ENCODE results near the gene PRIMA1. TPM values are rescaled to one million over a fixed set of nuclear protein-coding genes. Genes with fewer than 3 reads are reported as not detected.

Gene PRIMA1
- total RNA-seq, 1 donor from 2014 or later, result not detected

DNA sequence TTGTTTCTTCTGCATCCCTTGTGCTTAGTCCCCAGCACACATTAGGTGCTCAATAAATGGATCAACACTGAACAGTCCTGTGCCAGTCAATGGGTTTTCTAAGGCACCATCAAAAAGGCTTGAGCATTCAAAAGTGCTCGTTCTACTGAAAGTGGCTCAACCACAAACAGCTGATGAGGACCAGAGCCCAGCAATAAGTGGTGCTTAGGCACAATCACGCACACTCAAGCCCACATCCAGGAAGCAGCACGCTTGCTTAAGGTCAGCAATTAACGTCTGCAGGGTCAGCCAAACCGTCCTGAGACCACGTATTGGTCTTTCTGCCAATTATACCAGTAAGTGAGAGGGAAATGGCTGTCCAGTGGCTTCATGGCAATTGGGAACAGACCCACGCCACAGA lies 56.5 kb downstream of the PRIMA1 start:
- H3K27ac Mint-ChIP-seq, result no peak overlapping the region

GRCh38 chr14:93729993-93730392 lies 58.3 kb downstream of the PRIMA1 start:
- no peak for DNase-seq (ENCODE audit: low spot score)
- intact Hi-C loops (cut with micrococcal nuclease), result no loop called here
- Mint-ChIP-seq H3K4me3 (no peak overlapping the region), H3K9me3 (no peaks in the 10 kb centered on the region), H3K4me1 (ENCODE audit: low read depth) (no peaks in the 10 kb centered on the region), H3K36me3 (ENCODE audit: low read depth) (no peaks in the 10 kb centered on the region), H3K27me3 (ENCODE audit: insufficient read depth) (no peaks in the 10 kb centered on the region), H3K27ac (no peak overlapping the region)

More for the DNA sequence above, 56.5 kb downstream of the PRIMA1 start:
- H3K4me3 Mint-ChIP-seq, result no peak overlapping the region
- no peaks in the 10 kb centered on the region for H3K9me3 Mint-ChIP-seq
- no peaks in the 10 kb centered on the region for H3K4me1 Mint-ChIP-seq (ENCODE audit: low read depth)
- DNase-seq (ENCODE audit: low spot score), result no peak
- H3K36me3 Mint-ChIP-seq (ENCODE audit: low read depth), result no peaks in the 10 kb centered on the region
- H3K27me3 Mint-ChIP-seq (ENCODE audit: insufficient read depth), result no peaks in the 10 kb centered on the region
- intact Hi-C loops (cut with micrococcal nuclease), result no loop called here

- intact Hi-C loops (cut with micrococcal nuclease), result no loop called here
- H3K36me3 Mint-ChIP-seq (ENCODE audit: low read depth), result no peaks in the 10 kb centered on the region
- H3K4me1 Mint-ChIP-seq (ENCODE audit: low read depth), result no peaks in the 10 kb centered on the region
- no peak for DNase-seq (ENCODE audit: low spot score)
- no peaks in the 10 kb centered on the region for H3K9me3 Mint-ChIP-seq
- H3K27ac Mint-ChIP-seq, result no peak overlapping the region
- H3K27me3 Mint-ChIP-seq (ENCODE audit: insufficient read depth), result no peaks in the 10 kb centered on the region
- no peak overlapping the region for H3K4me3 Mint-ChIP-seq
Observed at GRCh38 chr14:93728651-93729016, 59.7 kb downstream of the PRIMA1 start.

- intact Hi-C loops (cut with micrococcal nuclease), result no loop called here
- H3K27me3 Mint-ChIP-seq (ENCODE audit: insufficient read depth), result no peaks in the 10 kb centered on the region
- no peaks in the 10 kb centered on the region for H3K36me3 Mint-ChIP-seq (ENCODE audit: low read depth)
- no peaks in the 10 kb centered on the region for H3K9me3 Mint-ChIP-seq
- H3K27ac Mint-ChIP-seq, result no peak overlapping the region
- no peaks in the 10 kb centered on the region for H3K4me1 Mint-ChIP-seq (ENCODE audit: low read depth)
- no peak for DNase-seq (ENCODE audit: low spot score)
- no peak overlapping the region for H3K4me3 Mint-ChIP-seq
Observed at GRCh38 chr14:93727917-93728650, 60.2 kb downstream of the PRIMA1 start.

- no peaks in the 10 kb centered on the region for H3K4me1 Mint-ChIP-seq (ENCODE audit: low read depth)
- no peak for DNase-seq (ENCODE audit: low spot score)
- intact Hi-C loops (cut with micrococcal nuclease), result no loop called here
- no peak overlapping the region for H3K27ac Mint-ChIP-seq
- H3K27me3 Mint-ChIP-seq (ENCODE audit: insufficient read depth), result no peaks in the 10 kb centered on the region
- no peaks in the 10 kb centered on the region for H3K9me3 Mint-ChIP-seq
- no peaks in the 10 kb centered on the region for H3K36me3 Mint-ChIP-seq (ENCODE audit: low read depth)
- H3K4me3 Mint-ChIP-seq, result no peak overlapping the region
Observed at GRCh38 chr14:93727039-93727740, 61.1 kb downstream of the PRIMA1 start.

- DNase-seq (ENCODE audit: low spot score), result no peak
- H3K4me1 Mint-ChIP-seq (ENCODE audit: low read depth), result no peaks in the 10 kb centered on the region
- intact Hi-C loops (cut with micrococcal nuclease), result no loop called here
- no peak overlapping the region for H3K4me3 Mint-ChIP-seq
- no peak overlapping the region for H3K27ac Mint-ChIP-seq
- no peaks in the 10 kb centered on the region for H3K27me3 Mint-ChIP-seq (ENCODE audit: insufficient read depth)
- H3K36me3 Mint-ChIP-seq (ENCODE audit: low read depth), result no peaks in the 10 kb centered on the region
- no peaks in the 10 kb centered on the region for H3K9me3 Mint-ChIP-seq
Observed at GRCh38 chr14:93725993-93726392, 62.3 kb downstream of the PRIMA1 start.

- no peak for DNase-seq (ENCODE audit: low spot score)
- Mint-ChIP-seq H3K27me3 (ENCODE audit: insufficient read depth) (no peaks in the 10 kb centered on the region), H3K4me3 (no peak overlapping the region), H3K36me3 (ENCODE audit: low read depth) (no peaks in the 10 kb centered on the region), H3K27ac (no peak overlapping the region), H3K4me1 (ENCODE audit: low read depth) (no peaks in the 10 kb centered on the region), H3K9me3 (no peaks in the 10 kb centered on the region)
- intact Hi-C loops (cut with micrococcal nuclease), result no loop called here
Observed at GRCh38 chr14:93725002-93725582, 63.2 kb downstream of the PRIMA1 start.

- intact Hi-C loops (cut with micrococcal nuclease), result no loop called here
Observed at GRCh38 chr14:93723001-93723400, 65.3 kb downstream of the PRIMA1 start.

DNA sequence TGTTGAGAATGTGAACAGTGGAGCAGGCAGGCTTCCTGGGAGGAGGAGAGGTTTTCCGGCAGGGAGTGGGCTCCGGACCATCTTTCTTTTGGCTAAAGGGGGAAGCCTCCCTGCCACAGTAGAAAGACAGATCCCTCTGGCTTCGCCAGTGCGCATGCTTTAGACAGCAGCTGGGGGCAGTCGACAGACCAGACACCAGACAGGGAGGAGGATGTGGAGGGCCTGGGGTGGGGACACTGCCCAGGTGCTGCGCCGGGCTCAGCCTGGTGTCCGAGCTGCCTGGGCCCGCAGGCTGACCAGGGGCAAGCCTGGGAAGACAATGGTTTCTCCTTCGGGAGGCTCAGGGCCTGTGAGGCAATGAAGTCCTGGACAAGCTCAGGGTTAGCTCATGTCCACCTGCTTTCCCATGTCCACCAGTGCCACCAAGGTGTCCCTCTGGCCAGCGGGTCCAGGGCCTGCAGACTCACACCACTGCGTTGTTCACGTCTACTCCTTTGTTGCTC lies 67.3 kb downstream of the PRIMA1 start:
- no peak for DNase-seq (ENCODE audit: low spot score)
- Mint-ChIP-seq H3K4me3 (no peak overlapping the region), H3K36me3 (ENCODE audit: low read depth) (no peaks in the 10 kb centered on the region), H3K27me3 (ENCODE audit: insufficient read depth) (no peaks in the 10 kb centered on the region), H3K27ac (no peak overlapping the region), H3K4me1 (ENCODE audit: low read depth) (no peaks in the 10 kb centered on the region), H3K9me3 (no peaks in the 10 kb centered on the region)
- intact Hi-C loops (cut with micrococcal nuclease), result no loop called here

More at GRCh38 chr14:93723001-93723400, 65.3 kb downstream of the PRIMA1 start:
- no peak for DNase-seq (ENCODE audit: low spot score)
- H3K4me3 Mint-ChIP-seq, result no peak overlapping the region
- no peak overlapping the region for H3K27ac Mint-ChIP-seq
- no peaks in the 10 kb centered on the region for H3K36me3 Mint-ChIP-seq (ENCODE audit: low read depth)
- H3K4me1 Mint-ChIP-seq (ENCODE audit: low read depth), result no peaks in the 10 kb centered on the region
- no peaks in the 10 kb centered on the region for H3K27me3 Mint-ChIP-seq (ENCODE audit: insufficient read depth)
- no peaks in the 10 kb centered on the region for H3K9me3 Mint-ChIP-seq

DNA sequence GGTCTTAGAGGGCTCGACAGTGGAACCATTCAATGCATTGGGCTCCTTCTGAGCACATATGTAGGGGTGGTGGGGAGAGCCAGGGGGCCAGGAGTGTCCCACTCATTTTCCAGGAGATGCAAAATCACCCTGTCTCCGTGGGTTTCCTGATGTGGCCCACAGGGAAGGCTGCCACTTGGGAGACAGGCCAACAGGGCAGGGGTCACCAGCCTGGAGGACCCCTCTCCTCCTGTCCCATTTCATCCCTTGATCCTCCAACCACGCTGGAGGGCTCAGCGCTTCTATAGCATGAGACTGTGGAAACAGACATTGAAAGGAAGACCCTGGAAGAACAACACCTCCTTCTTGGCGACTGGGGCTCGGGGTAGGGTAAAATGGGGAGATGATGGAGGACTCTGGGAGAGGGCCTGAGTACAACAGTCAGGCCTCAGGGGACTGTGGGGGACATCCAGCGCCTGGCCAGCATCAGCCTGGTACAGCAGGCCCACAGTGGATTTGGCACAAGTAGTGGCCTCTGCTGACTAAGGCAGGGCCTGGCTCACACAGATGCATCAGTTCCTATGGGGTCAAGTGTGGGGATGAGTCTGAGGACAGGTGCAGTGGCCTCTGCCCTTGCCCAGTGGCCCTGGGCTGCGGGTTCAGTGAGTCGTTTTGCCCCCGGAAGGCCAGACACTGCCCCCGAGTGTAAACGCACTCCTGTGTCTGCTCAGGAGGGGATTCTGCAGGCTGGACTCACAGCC lies 68.0 kb downstream of the PRIMA1 start:
- no peaks in the 10 kb centered on the region for H3K9me3 Mint-ChIP-seq
- H3K4me1 Mint-ChIP-seq (ENCODE audit: low read depth), result no peaks in the 10 kb centered on the region
- no peaks in the 10 kb centered on the region for H3K36me3 Mint-ChIP-seq (ENCODE audit: low read depth)
- intact Hi-C loops (cut with micrococcal nuclease), result no loop called here
- no peak overlapping the region for H3K4me3 Mint-ChIP-seq
- no peaks in the 10 kb centered on the region for H3K27me3 Mint-ChIP-seq (ENCODE audit: insufficient read depth)
- DNase-seq (ENCODE audit: low spot score), result no peak
- H3K27ac Mint-ChIP-seq, result no peak overlapping the region

DNA sequence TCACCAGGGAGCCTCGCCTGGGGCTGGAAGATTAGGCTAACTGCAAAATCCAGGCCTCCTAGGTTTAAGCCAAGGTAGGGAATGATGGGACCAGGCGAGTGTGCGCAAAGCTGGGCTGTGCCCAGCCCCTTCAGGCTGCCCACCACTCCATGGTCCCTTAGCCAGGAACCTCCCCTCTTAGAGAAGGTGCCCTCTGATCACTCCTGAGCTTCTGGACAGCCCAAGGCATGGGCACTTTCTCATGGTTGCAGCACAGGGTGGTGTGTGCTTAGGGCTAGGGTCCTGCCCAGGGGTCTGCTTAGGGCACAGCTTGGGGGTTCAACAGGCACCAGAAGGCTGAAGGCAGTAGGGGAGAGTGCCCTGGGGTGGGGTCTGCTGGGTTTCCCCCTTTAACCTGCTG lies 69.0 kb downstream of the PRIMA1 start:
- Mint-ChIP-seq H3K4me1 (ENCODE audit: low read depth) (no peaks in the 10 kb centered on the region), H3K4me3 (no peak overlapping the region), H3K9me3 (no peaks in the 10 kb centered on the region), H3K27ac (no peak overlapping the region), H3K27me3 (ENCODE audit: insufficient read depth) (no peaks in the 10 kb centered on the region), H3K36me3 (ENCODE audit: low read depth) (no peaks in the 10 kb centered on the region)
- intact Hi-C loops (cut with micrococcal nuclease), result no loop called here
- no peak for DNase-seq (ENCODE audit: low spot score)

- Mint-ChIP-seq H3K27me3 (ENCODE audit: insufficient read depth) (no peaks in the 10 kb centered on the region), H3K9me3 (no peaks in the 10 kb centered on the region), H3K36me3 (ENCODE audit: low read depth) (no peaks in the 10 kb centered on the region)
Observed at GRCh38 chr14:93717668-93718320, 70.5 kb downstream of the PRIMA1 start.

More at GRCh38 chr14:93717668-93718320, 70.5 kb downstream of the PRIMA1 start:
- Mint-ChIP-seq H3K27ac (no peak overlapping the region), H3K4me1 (ENCODE audit: low read depth) (no peaks in the 10 kb centered on the region), H3K4me3 (no peak overlapping the region)
- intact Hi-C loops (cut with micrococcal nuclease), result no loop called here
- DNase-seq (ENCODE audit: low spot score), result no peak

All from activated T-helper 1 cell treated with anti-CD3 and anti-CD28 coated beads, Interleukin-12 subunit alpha, Interleukin-12 subunit beta, Interleukin-2, Interleukin-4 antibody, amounts not matched to agents 30 ng/mL and 10 ng/mL and 1 ng/mL, durations not matched to agents 14 hours and 24 hours and 36 hours (primary cell).